Neuron (in vitro differentiated cells): Measurements from ENCODE around the gene MYO16.

Source experiments
- H2AFZ ChIP-seq: one replicate; pipeline ENCODE4 v1.6.1; 2013; ENCODE audit warnings: low read depth, mild to moderate bottlenecking, inconsistent platforms, low read length, moderate library complexity
- H3K27me3 ChIP-seq: one replicate; pipeline ENCODE4 v1.6.1; 2013; ENCODE audit warnings: low read length; ENCODE audit not compliant: insufficient read depth
- H3K36me3 ChIP-seq: one replicate; pipeline ENCODE4 v1.6.1; 2013; ENCODE audit warnings: low read length; ENCODE audit not compliant: insufficient read depth
- H3K4me1 ChIP-seq: one replicate; pipeline ENCODE4 v1.6.1; 2013; ENCODE audit warnings: low read length; ENCODE audit not compliant: insufficient read depth
- H3K4me3 ChIP-seq: 2 replicates; pipeline ENCODE4 v1.5.1; 2013; ENCODE audit warnings: mild to moderate bottlenecking, low read length, moderate library complexity
- H3K9me3 ChIP-seq: one replicate; pipeline ENCODE4 v1.6.1; 2013; ENCODE audit warnings: low read length

The MYO16 gene

DNA sequence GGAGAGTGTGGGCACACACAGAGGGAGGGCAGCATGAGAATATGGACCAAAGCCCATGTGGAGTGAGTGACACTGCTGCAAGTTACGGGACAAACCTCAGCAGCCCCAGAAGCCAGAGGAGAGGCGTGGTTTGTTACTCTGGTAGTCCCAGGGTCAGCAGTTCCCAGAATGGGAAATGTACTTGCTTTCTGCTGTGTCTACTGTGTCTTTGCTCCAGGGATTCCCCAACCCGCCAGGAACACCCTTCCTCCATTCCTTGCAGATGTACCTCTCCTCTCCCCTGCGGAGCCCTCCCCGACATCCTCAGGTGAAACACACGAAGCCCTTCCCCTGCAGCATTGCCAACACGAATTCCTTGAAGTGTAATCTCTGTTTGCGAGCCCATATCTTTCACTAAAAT, 47.2 kb downstream of the MYO16 start:
- no peaks in the 10 kb centered on the region for H3K4me1 ChIP-seq
- no peak overlapping the region for H2AFZ ChIP-seq
- no peaks in the 10 kb centered on the region for H3K36me3 ChIP-seq
- no peaks in the 10 kb centered on the region for H3K9me3 ChIP-seq
- no peaks in the 10 kb centered on the region for H3K27me3 ChIP-seq
- no peak overlapping the region for H3K4me3 ChIP-seq

GRCh38 chr13:108677806-108678205, 48.4 kb downstream of the MYO16 start:
- Histone ChIP-seq H3K4me3 (no peak overlapping the region), H3K27me3 (no peaks in the 10 kb centered on the region), H2AFZ (no peak overlapping the region), H3K4me1 (peaks cover 6% of the 10 kb centered on the region), H3K9me3 (no peaks in the 10 kb centered on the region), H3K36me3 (no peaks in the 10 kb centered on the region)

DNA sequence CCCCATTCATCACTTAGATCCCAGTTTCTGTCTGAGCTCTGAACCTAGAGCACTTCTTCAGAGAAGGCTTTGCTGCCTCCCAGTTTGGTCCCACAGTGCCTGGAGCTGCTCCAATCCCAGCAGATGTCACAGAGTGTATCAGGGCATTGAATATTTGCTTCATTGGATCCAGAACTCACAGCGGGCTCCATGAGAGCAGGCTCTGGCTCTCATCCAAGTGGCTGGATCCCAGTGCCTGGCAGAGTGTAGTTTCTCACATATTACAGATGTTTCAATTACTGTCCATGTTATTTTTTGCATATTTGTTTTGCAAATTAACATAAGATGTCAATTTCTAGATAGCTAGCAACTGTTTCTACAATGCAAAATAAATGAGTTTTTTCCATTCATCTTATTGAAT, 50.6 kb downstream of the MYO16 start:
- H3K36me3 ChIP-seq = no peaks in the 10 kb centered on the region

GRCh38 chr13:108681986-108682575, 52.7 kb downstream of the MYO16 start:
- no peak overlapping the region for H2AFZ ChIP-seq
- H3K27me3 ChIP-seq = no peaks in the 10 kb centered on the region
- H3K36me3 ChIP-seq = no peaks in the 10 kb centered on the region

More for the DNA sequence above, 50.6 kb downstream of the MYO16 start:
- no peaks in the 10 kb centered on the region for H3K9me3 ChIP-seq
- peaks cover 6% of the 10 kb centered on the region for H3K4me1 ChIP-seq
- H3K27me3 ChIP-seq = no peaks in the 10 kb centered on the region
- H3K4me3 ChIP-seq = no peak overlapping the region
- no peak overlapping the region for H2AFZ ChIP-seq

GRCh38 chr13:108682714-108683113, 53.3 kb downstream of the MYO16 start:
- no peaks in the 10 kb centered on the region for H3K36me3 ChIP-seq
- no peaks in the 10 kb centered on the region for H3K9me3 ChIP-seq
- peaks cover 6% of the 10 kb centered on the region for H3K4me1 ChIP-seq
- no peak overlapping the region for H2AFZ ChIP-seq
- no peak overlapping the region for H3K4me3 ChIP-seq
- no peaks in the 10 kb centered on the region for H3K27me3 ChIP-seq

More at GRCh38 chr13:108681986-108682575, 52.7 kb downstream of the MYO16 start:
- no peak overlapping the region for H3K4me3 ChIP-seq
- no peaks in the 10 kb centered on the region for H3K9me3 ChIP-seq
- peaks cover 6% of the 10 kb centered on the region for H3K4me1 ChIP-seq

DNA sequence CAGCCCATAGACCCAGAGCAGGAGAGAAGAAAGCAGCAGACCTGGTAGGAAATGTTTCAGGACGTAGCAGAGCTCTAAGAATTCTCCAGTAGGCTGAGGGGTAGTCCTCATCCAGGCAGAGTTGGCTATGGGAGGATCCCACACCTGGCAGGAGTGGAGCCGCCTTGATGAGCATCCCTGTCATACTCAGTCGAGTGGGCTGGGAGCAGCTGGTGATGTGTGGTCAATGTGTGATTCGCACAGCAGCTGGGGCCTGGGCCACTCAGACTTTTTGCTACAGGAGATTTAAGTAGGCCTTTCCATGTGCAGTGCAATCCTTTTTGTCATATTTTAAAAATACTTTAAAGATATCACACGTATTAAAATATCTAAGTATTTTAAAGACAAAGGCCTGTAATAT, 56.6 kb downstream of the MYO16 start:
- no peaks in the 10 kb centered on the region for H3K27me3 ChIP-seq
- no peaks in the 10 kb centered on the region for H3K9me3 ChIP-seq
- no peak overlapping the region for H2AFZ ChIP-seq
- no peaks in the 10 kb centered on the region for H3K36me3 ChIP-seq
- no peak overlapping the region for H3K4me3 ChIP-seq
- peaks cover 6% of the 10 kb centered on the region for H3K4me1 ChIP-seq

GRCh38 chr13:108690726-108691125, 61.3 kb downstream of the MYO16 start:
- H2AFZ ChIP-seq = no peak overlapping the region

GRCh38 chr13:108700422-108701170, 71.2 kb downstream of the MYO16 start:
- peaks cover 2% of the 10 kb centered on the region for H3K9me3 ChIP-seq
- H3K4me1 ChIP-seq = no peaks in the 10 kb centered on the region
- no peaks in the 10 kb centered on the region for H3K27me3 ChIP-seq
- H2AFZ ChIP-seq = no peak overlapping the region
- no peak overlapping the region for H3K4me3 ChIP-seq
- no peaks in the 10 kb centered on the region for H3K36me3 ChIP-seq

More at GRCh38 chr13:108690726-108691125, 61.3 kb downstream of the MYO16 start:
- no peaks in the 10 kb centered on the region for H3K4me1 ChIP-seq
- H3K27me3 ChIP-seq = no peaks in the 10 kb centered on the region
- H3K4me3 ChIP-seq = no peak overlapping the region
- no peaks in the 10 kb centered on the region for H3K36me3 ChIP-seq
- H3K9me3 ChIP-seq = no peaks in the 10 kb centered on the region

GRCh38 chr13:108702171-108702570, 72.8 kb downstream of the MYO16 start:
- Histone ChIP-seq H3K27me3 (no peaks in the 10 kb centered on the region), H3K4me3 (no peak overlapping the region), H2AFZ (no peak overlapping the region), H3K9me3 (peaks cover 2% of the 10 kb centered on the region), H3K36me3 (no peaks in the 10 kb centered on the region), H3K4me1 (no peaks in the 10 kb centered on the region)

DNA sequence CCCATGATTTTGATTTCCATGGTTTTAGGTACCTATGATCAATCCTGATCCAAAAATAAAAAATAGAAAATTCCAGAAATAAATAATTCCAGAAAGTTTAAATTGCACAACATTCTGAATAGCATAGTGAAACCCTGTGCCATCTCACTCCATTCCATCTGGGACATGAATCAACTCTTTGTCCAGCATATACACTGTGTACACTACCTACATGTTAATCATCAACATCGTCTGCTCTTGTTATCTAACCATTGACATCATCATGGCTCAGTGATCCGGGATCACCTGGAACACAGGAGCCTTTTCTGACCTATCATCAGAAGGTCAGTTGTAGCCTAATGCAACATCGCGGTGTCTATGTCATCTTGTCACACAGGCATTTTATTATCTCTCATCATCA, 75.6 kb downstream of the MYO16 start:
- Histone ChIP-seq H3K36me3 (no peaks in the 10 kb centered on the region), H3K9me3 (peaks cover 2% of the 10 kb centered on the region), H3K4me3 (no peak overlapping the region), H3K4me1 (no peaks in the 10 kb centered on the region), H2AFZ (no peak overlapping the region), H3K27me3 (no peaks in the 10 kb centered on the region)

GRCh38 chr13:108707584-108707983, 78.2 kb downstream of the MYO16 start:
- Histone ChIP-seq H2AFZ (no peak overlapping the region), H3K4me1 (no peaks in the 10 kb centered on the region), H3K9me3 (no peaks in the 10 kb centered on the region), H3K36me3 (no peaks in the 10 kb centered on the region), H3K27me3 (no peaks in the 10 kb centered on the region), H3K4me3 (no peak overlapping the region)

GRCh38 chr13:108708921-108709320, 79.5 kb downstream of the MYO16 start:
- Histone ChIP-seq H3K4me3 (no peak overlapping the region), H3K9me3 (no peaks in the 10 kb centered on the region), H3K27me3 (no peaks in the 10 kb centered on the region)

DNA sequence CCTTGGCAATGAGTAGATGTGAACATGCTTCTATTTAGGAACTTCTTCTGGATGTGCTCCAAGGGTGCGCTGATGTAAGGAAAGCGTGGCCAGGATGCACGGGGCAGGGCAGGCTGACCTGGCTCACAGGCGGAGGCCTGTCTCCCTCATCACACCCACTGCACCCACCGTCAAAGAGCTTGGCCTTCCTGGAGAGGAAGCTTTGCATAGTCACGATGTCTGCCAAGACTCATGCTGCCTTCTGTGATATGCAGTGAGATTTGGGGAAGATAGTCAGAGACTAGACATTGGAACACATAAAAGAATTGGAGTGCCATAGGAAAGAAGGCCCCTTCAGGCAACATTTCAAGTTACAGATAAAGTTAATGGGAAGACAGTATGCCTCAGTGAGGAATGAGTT, 82.0 kb downstream of the MYO16 start:
- no peaks in the 10 kb centered on the region for H3K36me3 ChIP-seq
- no peaks in the 10 kb centered on the region for H3K27me3 ChIP-seq
- H2AFZ ChIP-seq = no peak overlapping the region
- no peaks in the 10 kb centered on the region for H3K9me3 ChIP-seq
- no peaks in the 10 kb centered on the region for H3K4me1 ChIP-seq
- no peak overlapping the region for H3K4me3 ChIP-seq

More at GRCh38 chr13:108708921-108709320, 79.5 kb downstream of the MYO16 start:
- Histone ChIP-seq H2AFZ (no peak overlapping the region), H3K4me1 (no peaks in the 10 kb centered on the region), H3K36me3 (no peaks in the 10 kb centered on the region)
